ES-I3 (cell line): ENCODE results near the gene SUN2.

Source experiments
- H3K36me3 ChIP-seq: 2 replicates; pipeline ENCODE4 v1.6.1; 2013; ENCODE audit warnings: mild to moderate bottlenecking, low read length, control low read depth, moderate library complexity; ENCODE audit not compliant: insufficient read depth
- H3K4me1 ChIP-seq: 2 replicates; pipeline ENCODE4 v1.6.1; 2013; ENCODE audit warnings: mild to moderate bottlenecking, control low read depth, low read length; ENCODE audit not compliant: insufficient read depth
- H3K9ac ChIP-seq: 2 replicates; pipeline ENCODE4 v1.6.1; 2013; ENCODE audit warnings: low read depth, mild to moderate bottlenecking, low read length, moderate library complexity
- H3K9me3 ChIP-seq: 2 replicates; pipeline ENCODE4 v1.6.1; 2013; ENCODE audit warnings: mild to moderate bottlenecking, low read length, moderate library complexity; ENCODE audit not compliant: control insufficient read depth, insufficient read depth

Gene SUN2

GRCh38 chr22:38770257-38770949 lies 14.6 kb upstream of the SUN2 start:
- H3K9me3 ChIP-seq = no peaks in the 10 kb centered on the region
- no peaks in the 10 kb centered on the region for H3K36me3 ChIP-seq
- peaks cover 7% of the 10 kb centered on the region; the same call in 1 of the 2 replicates for H3K4me1 ChIP-seq
- no peak overlapping the region for H3K9ac ChIP-seq

- Histone ChIP-seq H3K36me3 (no peaks in the 10 kb centered on the region), H3K4me1 (no peaks in the 10 kb centered on the region), H3K9me3 (no peaks in the 10 kb centered on the region), H3K9ac (no peak overlapping the region)
These were observed 12.2 kb upstream of the SUN2 start for GRCh38 chr22:38768036-38768435.

GRCh38 chr22:38767313-38767712 lies 11.5 kb upstream of the SUN2 start:
- H3K9ac ChIP-seq = no peak overlapping the region
- no peaks in the 10 kb centered on the region for H3K9me3 ChIP-seq
- no peaks in the 10 kb centered on the region for H3K4me1 ChIP-seq
- no peaks in the 10 kb centered on the region for H3K36me3 ChIP-seq

GRCh38 chr22:38766076-38766777 lies 10.4 kb upstream of the SUN2 start:
- H3K9ac ChIP-seq = no peak overlapping the region
- H3K4me1 ChIP-seq = no peaks in the 10 kb centered on the region
- H3K9me3 ChIP-seq = no peaks in the 10 kb centered on the region
- H3K36me3 ChIP-seq = no peaks in the 10 kb centered on the region

- Histone ChIP-seq H3K36me3 (no peaks in the 10 kb centered on the region), H3K4me1 (peaks cover 6% of the 10 kb centered on the region; the same call in 1 of the 2 replicates), H3K9me3 (no peaks in the 10 kb centered on the region), H3K9ac (no peak overlapping the region)
These were observed 6.8 kb upstream of the SUN2 start for GRCh38 chr22:38762551-38762983.

- Histone ChIP-seq H3K9ac (no peak overlapping the region), H3K9me3 (no peaks in the 10 kb centered on the region), H3K4me1 (peaks cover 12% of the 10 kb centered on the region; the same call in 1 of the 2 replicates), H3K36me3 (no peaks in the 10 kb centered on the region)
These were observed 5.7 kb upstream of the SUN2 start for GRCh38 chr22:38761202-38762162.

GRCh38 chr22:38760477-38761201 lies 4.8 kb upstream of the SUN2 start:
- Histone ChIP-seq H3K9ac (no peak overlapping the region), H3K9me3 (no peaks in the 10 kb centered on the region), H3K36me3 (no peaks in the 10 kb centered on the region), H3K4me1 (peaks cover 13% of the 10 kb centered on the region; the same call in 1 of the 2 replicates)

GRCh38 chr22:38759005-38759404 lies 3.2 kb upstream of the SUN2 start:
- Histone ChIP-seq H3K9me3 (no peaks in the 10 kb centered on the region), H3K9ac (no peak overlapping the region), H3K4me1 (peaks cover 17% of the 10 kb centered on the region; the same call in 1 of the 2 replicates), H3K36me3 (no peaks in the 10 kb centered on the region)

GRCh38 chr22:38758276-38758945 lies 2.6 kb upstream of the SUN2 start:
- Histone ChIP-seq H3K9me3 (no peaks in the 10 kb centered on the region), H3K9ac (no peak overlapping the region), H3K36me3 (no peaks in the 10 kb centered on the region), H3K4me1 (peaks cover 18% of the 10 kb centered on the region; the same call in 1 of the 2 replicates)

GRCh38 chr22:38757464-38757757 lies 1.6 kb upstream of the SUN2 start:
- Histone ChIP-seq H3K4me1 (peaks cover 18% of the 10 kb centered on the region; the same call in 1 of the 2 replicates), H3K9me3 (no peaks in the 10 kb centered on the region), H3K9ac (no peak overlapping the region), H3K36me3 (no peaks in the 10 kb centered on the region)

GRCh38 chr22:38756711-38757463 lies 1.1 kb upstream of the SUN2 start:
- H3K4me1 ChIP-seq = peaks cover 18% of the 10 kb centered on the region; the same call in 1 of the 2 replicates
- H3K36me3 ChIP-seq = no peaks in the 10 kb centered on the region
- peak overlapping the region; percentile 92; the same call in 1 of the 2 replicates for H3K9ac ChIP-seq
- no peaks in the 10 kb centered on the region for H3K9me3 ChIP-seq

GRCh38 chr22:38755155-38755910 lies 465 bp downstream of the SUN2 start:
- Histone ChIP-seq H3K4me1 (peaks cover 13% of the 10 kb centered on the region; the same call in 1 of the 2 replicates), H3K36me3 (no peaks in the 10 kb centered on the region), H3K9ac (peak overlapping the region; percentile 92; the same call in 1 of the 2 replicates), H3K9me3 (no peaks in the 10 kb centered on the region)
